ENCODE measurements around the gene OCA2.
A peak's percentile ranks its signal among the peaks of the same experiment; 100 is the strongest.
"Not testable (repeated sequence)": the region's sequence is repeated elsewhere in the genome, so short reads cannot be mapped to it uniquely, and the experiment has no call there.

OCA2 gene

DNA sequence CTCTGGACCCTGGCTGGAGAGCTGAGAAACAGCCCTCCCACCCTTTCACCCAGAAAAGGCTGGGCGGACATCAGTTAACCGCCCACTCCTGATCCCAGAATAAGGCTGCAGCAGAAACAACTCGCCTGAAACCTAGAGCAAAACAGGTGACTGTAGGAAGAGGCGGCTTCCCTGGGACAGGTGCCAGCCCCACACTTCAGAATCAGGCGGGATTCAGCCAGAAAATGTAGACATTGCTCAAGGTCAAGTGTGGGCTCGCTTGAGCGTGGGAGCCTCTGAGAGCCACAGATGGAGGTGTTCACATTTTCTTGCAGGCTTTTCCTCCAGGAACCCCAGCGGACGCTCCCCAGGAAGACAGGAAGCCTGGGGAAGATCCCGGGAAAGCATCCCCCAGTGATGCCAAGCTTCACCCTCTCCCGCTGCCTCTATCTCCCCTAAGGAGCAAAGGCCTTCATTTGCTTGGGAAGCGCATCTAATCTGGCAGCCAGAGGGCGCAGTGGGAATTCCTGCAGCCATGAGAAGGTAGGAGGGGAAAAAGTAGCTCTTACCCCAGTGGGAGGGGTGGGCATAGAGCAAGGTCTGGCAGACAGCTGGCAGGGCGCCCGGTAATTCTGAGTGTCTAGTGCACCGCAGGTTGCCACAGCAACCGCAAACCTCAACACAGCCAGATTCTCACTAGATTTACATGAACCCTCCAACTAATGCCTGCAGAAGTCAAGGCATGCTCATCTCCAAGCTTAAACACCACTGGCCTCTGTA lies 77.7 kb downstream of the OCA2 start:
- peak; percentile 90 to 98 (median 90) for DNase-seq

GRCh38 chr15:28020644-28021043 lies 78.5 kb downstream of the OCA2 start:
- DNase-seq, result no peak

DNA sequence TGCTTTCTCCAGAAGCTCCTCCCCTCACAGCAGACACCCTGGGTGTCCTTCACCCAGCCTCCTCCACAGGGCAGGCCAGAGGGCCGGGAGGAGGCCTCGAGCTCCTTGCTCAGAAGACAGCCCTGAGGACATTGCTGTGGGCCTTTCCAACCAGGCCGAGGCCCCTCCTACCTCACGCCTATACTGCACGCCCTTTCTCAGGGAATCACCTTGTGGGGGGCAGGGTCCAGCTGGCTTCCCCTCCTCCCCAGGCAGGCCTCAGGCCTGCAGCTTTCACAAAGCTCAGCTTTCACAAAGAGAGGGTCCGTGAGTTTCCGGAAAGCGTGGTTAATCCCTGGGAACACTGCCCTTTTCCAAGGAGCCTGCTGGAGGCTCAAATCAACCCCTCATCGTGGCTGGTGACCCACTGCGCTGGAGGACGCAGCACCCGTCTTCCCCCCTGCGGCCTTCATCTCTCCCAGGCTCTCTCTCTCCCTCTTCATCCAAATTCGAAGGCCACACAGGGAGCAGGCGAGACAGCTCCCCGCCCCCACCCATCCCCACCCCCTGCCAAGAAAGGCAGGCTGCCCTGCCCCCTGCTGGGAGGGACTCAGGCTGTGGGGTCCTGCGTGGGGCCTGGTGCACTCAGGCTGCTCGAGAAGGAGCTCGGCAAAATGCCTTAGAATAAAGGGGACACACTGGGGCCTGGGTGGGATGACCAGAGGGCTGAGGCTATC lies 79.4 kb downstream of the OCA2 start:
- no peak for DNase-seq

- no peak for DNase-seq
These were observed 80.6 kb downstream of the OCA2 start for GRCh38 chr15:28018291-28019044.

GRCh38 chr15:28017423-28017924 lies 81.6 kb downstream of the OCA2 start:
- peak; percentile 32 to 69 (median 34) for DNase-seq

DNA sequence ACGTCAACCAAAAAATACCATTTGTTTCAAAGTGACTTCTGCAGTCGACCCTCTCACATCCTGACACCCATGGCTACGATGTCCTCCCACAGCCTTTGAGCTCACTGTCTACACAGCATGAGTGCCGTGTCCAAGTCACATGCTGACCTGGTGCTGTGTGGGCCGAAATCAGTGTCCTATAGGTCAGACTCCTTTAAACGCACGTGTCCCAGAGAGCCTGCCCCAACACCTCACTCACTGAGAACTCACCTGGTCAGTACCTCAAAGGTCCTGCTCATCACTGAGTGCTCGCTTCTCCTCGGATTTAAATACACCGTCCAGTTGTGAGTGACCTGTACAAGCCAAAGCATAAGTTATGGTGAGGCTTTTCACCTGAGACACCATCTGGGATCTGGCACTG lies 83.3 kb downstream of the OCA2 start:
- DNase-seq, result no peak

GRCh38 chr15:28014623-28015200 lies 84.4 kb downstream of the OCA2 start:
- DNase-seq, result no peak

GRCh38 chr15:28013976-28014375 lies 85.1 kb downstream of the OCA2 start:
- no peak for DNase-seq

DNA sequence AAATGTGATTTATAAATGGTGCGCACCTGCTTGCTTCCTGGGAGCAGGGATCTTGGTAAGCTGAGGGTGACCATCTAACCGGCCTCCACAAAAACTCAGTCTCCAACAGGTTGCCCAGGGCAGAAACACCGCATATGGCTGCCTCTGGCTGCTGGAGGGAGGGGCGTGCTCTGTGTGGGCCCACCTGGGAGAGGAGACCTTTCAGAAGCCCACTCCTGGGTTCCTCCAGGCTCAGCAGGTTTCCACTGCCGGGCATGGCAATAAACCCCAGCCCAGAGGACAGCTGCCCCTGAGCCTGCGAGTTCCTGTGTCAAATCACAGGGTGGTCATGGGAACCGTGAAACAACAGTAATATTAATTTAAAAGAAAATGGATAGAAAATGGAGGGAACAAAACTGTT lies 85.6 kb downstream of the OCA2 start:
- DNase-seq, result no peak

GRCh38 chr15:28012231-28012630 lies 86.9 kb downstream of the OCA2 start:
- no peak for DNase-seq

- not testable (repeated sequence) for DNase-seq
These were observed 90.9 kb downstream of the OCA2 start for GRCh38 chr15:28008175-28008574.

- DNase-seq, result no peak
These were observed 92.8 kb downstream of the OCA2 start for GRCh38 chr15:28006116-28006905.

- DNase-seq, result no peak
These were observed 94.0 kb downstream of the OCA2 start for GRCh38 chr15:28005004-28005527.

- no peak for DNase-seq
These were observed 94.7 kb downstream of the OCA2 start for GRCh38 chr15:28004143-28005003.

GRCh38 chr15:28003302-28004037 lies 95.6 kb downstream of the OCA2 start:
- DNase-seq, result no peak

GRCh38 chr15:28002867-28003266 lies 96.2 kb downstream of the OCA2 start:
- DNase-seq, result no peak

DNA sequence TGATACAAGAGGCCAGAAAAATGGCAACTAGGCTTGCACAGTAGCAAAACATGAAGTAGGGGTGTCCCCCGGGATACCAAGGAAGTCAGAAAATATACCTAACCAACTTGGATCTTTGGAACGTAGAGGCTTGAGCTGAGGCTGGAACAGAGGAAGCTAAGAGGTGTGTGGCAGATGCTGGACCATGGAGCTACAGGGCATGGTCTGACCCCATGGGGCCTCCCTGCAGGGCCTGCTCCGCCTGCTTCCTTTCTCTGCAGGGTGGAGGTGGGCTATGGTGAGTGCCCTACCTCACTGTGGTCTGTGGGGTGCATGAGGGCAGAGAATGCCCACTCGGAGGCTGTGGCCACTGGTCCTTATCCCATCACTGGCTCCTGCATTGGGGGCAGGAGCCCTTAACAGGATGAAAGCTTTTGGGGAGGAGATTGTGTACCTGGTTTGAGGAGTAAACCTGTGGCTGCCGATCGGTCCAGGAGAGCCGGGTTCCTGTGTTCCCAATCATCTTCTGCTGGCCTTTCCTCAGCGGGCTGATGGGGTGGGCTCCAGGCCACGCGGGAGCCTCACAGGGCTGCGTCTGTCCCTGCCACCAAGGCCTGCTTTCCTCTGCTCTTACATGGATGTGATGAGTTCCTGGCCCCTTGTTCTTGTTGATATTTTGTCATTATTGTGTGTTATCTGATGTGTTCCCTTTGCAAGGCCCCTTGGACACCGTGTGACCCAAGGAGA lies 96.8 kb downstream of the OCA2 start:
- no peak for DNase-seq

DNA sequence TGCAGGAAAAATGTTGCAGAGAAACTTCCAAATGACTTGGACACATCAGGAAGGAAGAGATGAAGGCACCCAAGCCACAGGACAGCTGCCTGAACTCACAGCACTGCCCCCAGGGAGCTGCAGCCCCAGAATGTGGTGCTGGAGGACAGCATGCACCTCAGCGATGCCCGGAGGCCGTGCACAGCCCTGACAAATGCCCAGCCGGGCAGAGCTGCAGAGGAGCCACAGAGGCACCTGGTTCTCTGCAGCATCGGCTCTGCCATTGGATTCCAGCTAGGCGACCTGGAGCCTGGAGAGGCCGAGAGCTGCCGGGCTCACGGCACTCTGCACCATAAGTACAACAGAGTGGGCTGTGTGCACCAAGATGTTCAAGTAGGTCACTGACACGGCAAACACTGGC lies 97.5 kb downstream of the OCA2 start:
- no peak for DNase-seq

GRCh38 chr15:27993996-27994780 lies 104.9 kb downstream of the OCA2 start:
- peak in 2 of 3 experiments; percentile 20 to 69 for DNase-seq

Data from NCI-H1417 (cell line).